ENCODE measurements around the gene CXCL12. TPM values are rescaled to one million over a fixed set of nuclear protein-coding genes. Genes with fewer than 3 reads are reported as not detected.

CXCL12 gene
- total RNA-seq, 1 donor from 2014 or later = 153 TPM

DNA sequence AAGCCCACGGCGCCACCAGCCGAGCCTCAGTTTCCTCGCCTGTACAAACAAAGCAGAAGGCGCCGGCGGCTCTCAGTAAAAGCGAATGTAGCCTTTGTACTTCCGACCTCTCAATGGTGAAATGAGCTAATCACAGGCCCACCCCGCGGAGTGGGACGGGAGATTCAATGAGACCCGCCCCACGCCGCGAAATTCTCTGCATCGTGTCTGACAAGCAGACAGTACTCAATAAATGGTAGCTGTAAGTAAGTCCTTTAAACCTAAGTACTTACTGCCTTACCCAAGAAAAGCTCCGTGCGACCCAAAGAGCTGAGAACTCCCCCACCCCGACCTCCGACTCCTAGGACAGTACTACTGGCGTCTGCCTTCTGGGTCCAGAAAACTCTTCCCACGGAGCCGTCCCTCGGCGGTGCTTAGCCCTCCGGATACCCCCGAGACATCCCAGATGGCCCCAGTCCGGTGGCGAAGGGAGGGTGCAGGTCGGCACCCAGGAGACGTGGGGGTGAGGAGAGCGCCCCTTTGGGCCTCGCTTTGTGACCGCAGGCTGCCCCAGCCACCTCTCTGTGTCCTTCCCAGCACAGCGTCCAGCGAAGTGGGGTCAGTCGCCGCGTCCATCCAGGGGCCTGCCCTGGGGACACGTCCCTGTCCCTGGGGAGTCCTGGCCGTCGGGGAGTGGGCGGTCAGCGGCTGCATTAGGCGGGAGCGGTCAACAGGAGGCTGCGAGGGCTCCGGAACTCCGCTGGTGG lies 972 bp upstream of the CXCL12 start:
- H3K27me3 Mint-ChIP-seq (ENCODE audit: unreplicated experiment) = peaks cover 6% of the 10 kb centered on the region
- no peak overlapping the region for H3K27ac Mint-ChIP-seq (ENCODE audit: unreplicated experiment)
- H3K9me3 Mint-ChIP-seq (ENCODE audit: unreplicated experiment) = no peaks in the 10 kb centered on the region
- H3K4me3 Mint-ChIP-seq (ENCODE audit: unreplicated experiment) = peak overlapping the region; percentile 64
- peak; percentile 82 for DNase-seq (ENCODE audit: extremely low spot score, unreplicated experiment)
- TF ChIP-seq, protein P1, sequence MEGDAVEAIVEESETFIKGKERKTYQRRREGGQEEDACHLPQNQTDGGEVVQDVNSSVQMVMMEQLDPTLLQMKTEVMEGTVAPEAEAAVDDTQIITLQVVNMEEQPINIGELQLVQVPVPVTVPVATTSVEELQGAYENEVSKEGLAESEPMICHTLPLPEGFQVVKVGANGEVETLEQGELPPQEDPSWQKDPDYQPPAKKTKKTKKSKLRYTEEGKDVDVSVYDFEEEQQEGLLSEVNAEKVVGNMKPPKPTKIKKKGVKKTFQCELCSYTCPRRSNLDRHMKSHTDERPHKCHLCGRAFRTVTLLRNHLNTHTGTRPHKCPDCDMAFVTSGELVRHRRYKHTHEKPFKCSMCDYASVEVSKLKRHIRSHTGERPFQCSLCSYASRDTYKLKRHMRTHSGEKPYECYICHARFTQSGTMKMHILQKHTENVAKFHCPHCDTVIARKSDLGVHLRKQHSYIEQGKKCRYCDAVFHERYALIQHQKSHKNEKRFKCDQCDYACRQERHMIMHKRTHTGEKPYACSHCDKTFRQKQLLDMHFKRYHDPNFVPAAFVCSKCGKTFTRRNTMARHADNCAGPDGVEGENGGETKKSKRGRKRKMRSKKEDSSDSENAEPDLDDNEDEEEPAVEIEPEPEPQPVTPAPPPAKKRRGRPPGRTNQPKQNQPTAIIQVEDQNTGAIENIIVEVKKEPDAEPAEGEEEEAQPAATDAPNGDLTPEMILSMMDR (IDR thresholded peaks at IDR 0.05) = no peak
- H3K36me3 Mint-ChIP-seq (ENCODE audit: unreplicated experiment) = peaks cover 5% of the 10 kb centered on the region
- peaks cover 40% of the 10 kb centered on the region for H3K4me1 Mint-ChIP-seq (ENCODE audit: unreplicated experiment)

DNA sequence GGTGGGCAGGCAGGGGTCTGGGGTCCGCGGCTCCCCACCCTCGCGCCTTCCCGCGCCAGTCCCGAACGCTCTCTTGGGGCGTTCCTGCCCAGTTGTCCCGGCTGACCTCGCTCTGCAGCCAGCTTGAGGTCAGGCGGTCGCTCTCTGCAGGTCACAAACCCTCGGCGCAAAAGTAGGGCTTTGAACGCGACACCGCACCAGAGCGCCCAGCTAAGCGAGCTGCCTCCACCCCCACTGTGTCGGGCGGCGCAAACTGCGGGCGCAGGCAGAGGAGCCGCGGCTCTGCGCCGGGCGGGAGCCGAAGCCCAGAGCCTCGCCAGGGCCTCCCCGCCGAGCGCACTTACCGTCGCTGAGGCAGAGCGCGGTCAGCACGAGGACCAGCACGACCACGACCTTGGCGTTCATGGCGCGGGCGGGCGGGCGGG lies 284 bp downstream of the CXCL12 start:
- H3K27me3 Mint-ChIP-seq (ENCODE audit: unreplicated experiment) = peaks cover 6% of the 10 kb centered on the region
- peak; percentile 84 for DNase-seq (ENCODE audit: extremely low spot score, unreplicated experiment)
- H3K4me3 Mint-ChIP-seq (ENCODE audit: unreplicated experiment) = peak overlapping the region; percentile 80
- TF ChIP-seq, protein P1 (IDR thresholded peaks at IDR 0.05) = no peak
- no peak overlapping the region for H3K27ac Mint-ChIP-seq (ENCODE audit: unreplicated experiment)
- H3K4me1 Mint-ChIP-seq (ENCODE audit: unreplicated experiment) = peaks cover 38% of the 10 kb centered on the region
- peaks cover 17% of the 10 kb centered on the region for H3K36me3 Mint-ChIP-seq (ENCODE audit: unreplicated experiment)
- no peaks in the 10 kb centered on the region for H3K9me3 Mint-ChIP-seq (ENCODE audit: unreplicated experiment)

DNA sequence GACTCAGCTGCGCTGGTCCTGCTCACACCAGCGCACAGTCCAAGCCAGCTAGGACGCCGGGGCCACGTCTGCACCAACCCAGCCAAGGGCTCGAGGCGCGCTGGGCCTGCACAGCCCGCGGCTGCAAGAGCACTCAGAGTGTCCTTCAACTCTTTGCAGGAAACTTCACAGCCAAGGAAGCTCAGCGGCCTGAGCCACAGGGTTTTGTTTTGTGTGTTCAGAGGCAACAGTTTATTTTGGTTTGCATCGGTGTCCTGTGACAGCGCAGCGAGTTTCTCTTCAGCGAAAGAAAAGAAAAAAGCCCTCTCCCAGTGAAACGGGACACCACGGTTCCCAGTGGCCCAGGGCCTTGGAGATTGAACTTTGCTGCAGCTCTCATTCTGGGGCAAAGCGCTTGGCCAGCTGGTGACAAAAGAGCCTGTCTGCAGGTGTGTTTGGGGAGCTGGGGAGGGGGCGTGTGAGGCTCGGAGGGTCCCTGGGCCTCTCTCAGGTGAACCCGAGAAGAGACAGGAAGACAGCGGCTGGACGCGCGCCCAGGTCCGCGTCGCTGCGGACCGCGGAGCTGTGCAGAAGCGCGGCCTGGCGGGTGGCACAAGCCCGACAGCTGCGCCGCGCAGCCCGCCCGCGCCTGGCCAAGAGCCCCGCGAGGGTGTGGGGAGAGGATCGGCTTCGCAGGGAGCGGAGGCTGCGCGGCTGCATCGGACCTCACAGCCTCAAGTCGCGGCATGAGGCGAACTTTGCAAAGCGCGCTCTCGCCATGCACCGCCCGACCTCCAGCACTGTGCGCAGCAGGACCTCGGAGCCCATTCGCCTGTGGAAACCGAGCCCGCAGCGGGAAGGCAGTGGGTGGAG lies 922 bp downstream of the CXCL12 start:
- Mint-ChIP-seq H3K36me3 (ENCODE audit: unreplicated experiment) (peaks cover 21% of the 10 kb centered on the region), H3K4me3 (ENCODE audit: unreplicated experiment) (peak overlapping the region; percentile 80)

DNA sequence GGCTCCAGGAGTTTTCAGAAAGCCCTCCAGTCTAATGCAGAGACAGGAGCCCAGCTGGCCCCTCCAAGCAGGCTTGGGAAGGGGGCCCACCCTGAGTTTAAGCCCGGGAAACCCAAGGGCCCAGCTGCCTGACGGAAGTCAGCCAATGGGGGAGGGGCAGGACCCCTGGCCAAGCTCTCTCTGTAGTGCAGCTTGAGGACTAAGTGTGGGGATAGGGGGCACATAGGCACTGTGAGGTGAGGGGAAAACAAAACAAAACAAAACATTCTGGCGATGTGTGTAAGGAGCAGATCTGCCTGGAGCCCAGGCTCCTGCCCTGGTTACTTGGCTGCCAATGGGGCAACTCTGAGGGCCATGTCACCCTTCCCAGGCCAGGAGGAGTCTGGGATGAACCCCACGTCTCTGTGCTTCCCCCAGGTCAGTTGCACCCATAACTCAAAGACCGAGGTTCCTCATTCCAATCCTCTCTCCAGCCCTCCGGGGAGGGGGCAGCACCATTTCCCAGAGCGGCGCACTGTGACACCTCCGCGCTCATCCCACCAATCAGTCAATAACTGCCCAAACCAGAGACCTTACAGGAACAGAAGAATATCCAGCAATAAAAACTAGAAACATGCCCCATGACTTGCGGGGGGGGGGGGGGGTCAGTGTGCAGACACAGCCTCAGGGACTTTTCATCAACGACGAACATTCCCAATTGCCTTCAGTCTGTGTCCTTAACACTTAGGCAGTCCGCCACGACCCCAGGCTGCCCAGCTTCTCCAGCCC lies 1.7 kb downstream of the CXCL12 start:
- TF ChIP-seq, protein P1 (IDR thresholded peaks at IDR 0.05) = no peak
- H3K4me3 Mint-ChIP-seq (ENCODE audit: unreplicated experiment) = peak overlapping the region; percentile 80
- no peaks in the 10 kb centered on the region for H3K9me3 Mint-ChIP-seq (ENCODE audit: unreplicated experiment)
- peaks cover 38% of the 10 kb centered on the region for H3K4me1 Mint-ChIP-seq (ENCODE audit: unreplicated experiment)
- H3K36me3 Mint-ChIP-seq (ENCODE audit: unreplicated experiment) = peaks cover 29% of the 10 kb centered on the region
- H3K27me3 Mint-ChIP-seq (ENCODE audit: unreplicated experiment) = peaks cover 6% of the 10 kb centered on the region
- no peak overlapping the region for H3K27ac Mint-ChIP-seq (ENCODE audit: unreplicated experiment)
- peak; percentile 63 for DNase-seq (ENCODE audit: extremely low spot score, unreplicated experiment)

More for the DNA sequence above, 922 bp downstream of the CXCL12 start:
- Mint-ChIP-seq H3K27ac (ENCODE audit: unreplicated experiment) (peak overlapping the region; percentile 28), H3K27me3 (ENCODE audit: unreplicated experiment) (peaks cover 6% of the 10 kb centered on the region), H3K9me3 (ENCODE audit: unreplicated experiment) (no peaks in the 10 kb centered on the region), H3K4me1 (ENCODE audit: unreplicated experiment) (peaks cover 38% of the 10 kb centered on the region)
- DNase-seq (ENCODE audit: extremely low spot score, unreplicated experiment) = peak; percentile 82
- TF ChIP-seq, protein P1 (IDR thresholded peaks at IDR 0.05) = no peak
